ENCODE results near the gene CFL2.
"Not testable (repeated sequence)": the region's sequence is repeated elsewhere in the genome, so short reads cannot be mapped to it uniquely, and the experiment has no call there.

The CFL2 gene

GRCh38 chr14:34711796-34712712, 2.3 kb downstream of the CFL2 start:
- no peak for DNase-seq (ENCODE audit: low read depth in 2 of 2)

- no peak for DNase-seq (ENCODE audit: low read depth in 2 of 2)
Observed at GRCh38 chr14:34711169-34711568, 3.2 kb downstream of the CFL2 start.

DNA sequence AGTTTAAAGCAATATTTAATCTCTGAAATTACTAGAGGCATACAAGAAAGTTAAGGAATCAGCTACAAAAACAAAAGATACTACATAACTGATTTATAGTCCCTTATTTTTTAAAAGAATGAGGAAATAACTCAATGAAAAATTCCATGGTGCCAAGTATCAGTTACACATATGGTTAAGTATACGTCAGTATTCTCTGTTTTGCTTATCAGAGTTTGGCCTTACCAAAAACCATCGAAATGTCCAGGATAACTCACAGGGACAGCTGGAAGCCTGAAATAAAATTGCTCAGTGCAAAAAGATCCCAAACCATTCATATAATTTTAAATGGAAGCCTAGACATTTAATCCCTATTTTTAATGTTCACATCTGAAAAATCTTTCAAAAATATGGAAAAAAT, 3.6 kb downstream of the CFL2 start:
- no peak for DNase-seq (ENCODE audit: low read depth in 2 of 2)

DNA sequence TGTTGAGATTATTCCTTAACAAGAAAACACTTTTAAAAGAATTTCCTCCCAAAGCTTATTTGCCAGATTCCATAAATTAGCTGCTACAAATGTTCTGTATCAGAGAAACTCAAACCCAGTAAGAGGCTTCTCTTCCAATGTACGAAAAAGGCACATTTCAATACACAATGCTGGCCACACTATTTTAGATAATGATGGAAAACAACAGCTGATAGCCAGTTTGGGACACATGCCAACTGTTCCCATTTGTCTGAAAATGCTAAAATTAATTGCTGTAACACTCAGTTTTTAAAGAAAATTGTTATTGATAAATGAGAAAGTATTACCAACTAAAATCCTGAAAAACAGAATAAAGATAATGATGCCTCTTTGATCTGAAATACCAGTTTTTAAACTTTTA, 4.4 kb downstream of the CFL2 start:
- DNase-seq (ENCODE audit: low read depth in 2 of 2) = no peak

DNA sequence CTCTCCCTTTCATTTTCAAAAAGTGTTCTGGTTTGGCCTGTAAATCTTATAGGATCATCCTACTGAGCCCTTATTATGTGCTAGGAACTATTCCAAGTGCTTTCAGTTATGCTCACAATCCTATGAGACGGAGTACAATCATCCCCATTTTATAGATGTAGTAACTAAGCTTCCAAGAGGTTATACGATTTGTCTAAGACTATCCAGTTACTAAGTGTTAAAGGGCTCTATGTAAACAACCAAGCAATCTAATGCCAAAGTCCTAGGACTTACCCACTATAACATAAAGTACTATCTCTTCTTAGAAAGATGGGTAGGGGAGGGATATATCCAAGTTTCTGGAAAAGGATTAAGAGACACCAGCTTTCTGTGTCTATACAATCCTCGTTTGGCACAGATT, 6.7 kb downstream of the CFL2 start:
- DNase-seq (ENCODE audit: low read depth in 2 of 2) = no peak

GRCh38 chr14:34701808-34702207, 12.6 kb downstream of the CFL2 start:
- DNase-seq (ENCODE audit: low read depth in 2 of 2) = no peak

GRCh38 chr14:34700622-34701130, 13.7 kb downstream of the CFL2 start:
- DNase-seq (ENCODE audit: low read depth in 2 of 2) = no peak

- DNase-seq (ENCODE audit: low read depth in 2 of 2) = no peak
Observed at GRCh38 chr14:34699873-34700621, 14.3 kb downstream of the CFL2 start.

DNA sequence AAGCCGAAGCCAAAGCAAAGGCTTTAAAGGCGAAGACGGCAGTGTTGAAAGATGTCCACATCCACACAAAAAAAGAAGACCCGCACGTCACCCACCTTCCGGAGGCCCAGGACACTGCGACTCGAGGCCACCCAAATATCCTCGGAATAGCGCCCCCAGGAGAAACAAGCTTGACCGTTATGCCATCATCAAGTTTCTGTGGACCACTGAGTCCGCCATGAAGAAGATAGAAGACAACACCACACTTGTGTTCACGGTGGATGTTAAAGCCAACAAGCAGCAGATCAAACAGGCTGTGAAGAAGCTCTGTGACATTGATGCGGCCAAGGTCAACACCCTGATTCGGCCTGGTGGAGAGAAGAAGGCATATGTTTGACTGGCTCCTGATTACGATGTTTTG, 20.2 kb downstream of the CFL2 start:
- not testable (repeated sequence) for DNase-seq (ENCODE audit: low read depth in 2 of 2)

- DNase-seq (ENCODE audit: low read depth in 2 of 2) = no peak
Observed at GRCh38 chr14:34693228-34693939, 21.0 kb downstream of the CFL2 start.

GRCh38 chr14:34692898-34693227, 21.5 kb downstream of the CFL2 start:
- DNase-seq (ENCODE audit: low read depth in 2 of 2) = no peak

DNA sequence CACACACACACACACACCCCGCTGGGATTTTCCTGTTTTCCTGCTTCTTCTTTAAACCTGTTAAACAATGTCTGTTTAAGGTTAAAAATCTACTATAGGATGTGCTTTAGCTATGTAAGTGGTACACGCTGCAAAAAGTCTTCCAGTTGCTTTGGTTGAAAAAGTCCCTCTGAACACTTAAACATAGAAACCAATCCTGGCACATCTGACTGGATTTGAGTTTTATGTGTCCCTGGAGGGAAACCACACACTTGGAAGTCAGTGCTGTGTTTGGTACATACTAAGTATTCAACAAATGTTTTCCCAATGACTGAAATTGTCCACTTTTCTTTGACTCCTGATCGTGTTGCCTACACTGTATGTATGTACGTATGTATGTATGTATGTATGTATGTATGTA, 22.0 kb downstream of the CFL2 start:
- DNase-seq (ENCODE audit: low read depth in 2 of 2) = no peak

- no peak for DNase-seq (ENCODE audit: low read depth in 2 of 2)
Observed at GRCh38 chr14:34691206-34691605, 23.2 kb downstream of the CFL2 start.

- no peak for DNase-seq (ENCODE audit: low read depth in 2 of 2)
Observed at GRCh38 chr14:34688470-34689206, 25.8 kb downstream of the CFL2 start.

DNA sequence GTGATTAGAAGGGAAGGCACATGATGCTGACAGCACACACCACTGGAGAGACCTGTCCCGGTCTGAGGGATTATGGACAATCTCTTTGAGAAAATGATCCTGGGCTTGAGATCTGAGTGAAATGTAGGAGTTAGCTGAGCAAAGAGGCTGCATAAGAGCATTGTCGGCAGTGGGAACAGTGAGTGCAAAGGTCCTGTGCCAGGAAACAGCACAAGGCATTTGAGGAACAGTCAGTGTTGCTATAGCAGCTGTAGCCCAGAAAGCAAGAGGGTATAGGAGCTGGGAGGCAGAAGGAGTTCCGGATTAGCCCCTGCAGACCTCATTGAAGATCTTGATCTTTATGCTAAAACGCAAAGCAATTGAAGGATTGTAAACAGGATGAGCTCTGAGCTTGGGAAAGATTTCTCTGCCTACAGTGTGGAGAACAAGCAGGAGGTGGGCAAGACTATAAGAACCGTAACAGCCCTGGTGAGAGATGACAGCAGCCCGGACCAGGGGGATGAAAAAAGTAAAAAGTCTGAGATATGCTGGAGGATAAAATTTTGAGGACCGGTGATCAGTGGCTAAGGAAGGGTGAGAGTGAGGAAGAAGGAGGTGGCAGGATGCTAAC, 28.5 kb downstream of the CFL2 start:
- DNase-seq (ENCODE audit: low read depth in 2 of 2) = no peak

DNA sequence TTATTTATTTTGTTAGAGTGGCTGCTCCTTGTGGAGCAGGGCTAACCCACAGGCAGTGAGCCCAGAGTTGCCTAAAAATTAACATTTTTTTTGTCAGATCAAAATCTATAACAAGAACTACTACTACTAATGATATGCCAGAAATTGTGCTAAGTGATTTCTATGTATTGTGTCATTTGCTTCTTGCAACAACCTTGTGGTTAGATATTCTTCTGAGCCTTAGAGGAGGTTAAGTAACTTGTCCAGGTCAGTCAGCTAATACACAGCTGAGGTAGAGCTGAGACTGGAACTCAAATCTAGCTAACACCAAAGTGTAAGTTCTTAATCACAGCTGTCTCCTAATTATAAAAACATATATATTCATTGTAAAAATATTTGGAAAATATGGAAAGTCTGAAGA, 29.8 kb downstream of the CFL2 start:
- DNase-seq (ENCODE audit: low read depth in 2 of 2) = no peak

- DNase-seq (ENCODE audit: low read depth in 2 of 2) = no peak
Observed at GRCh38 chr14:34682787-34683321, 31.5 kb downstream of the CFL2 start.

DNA sequence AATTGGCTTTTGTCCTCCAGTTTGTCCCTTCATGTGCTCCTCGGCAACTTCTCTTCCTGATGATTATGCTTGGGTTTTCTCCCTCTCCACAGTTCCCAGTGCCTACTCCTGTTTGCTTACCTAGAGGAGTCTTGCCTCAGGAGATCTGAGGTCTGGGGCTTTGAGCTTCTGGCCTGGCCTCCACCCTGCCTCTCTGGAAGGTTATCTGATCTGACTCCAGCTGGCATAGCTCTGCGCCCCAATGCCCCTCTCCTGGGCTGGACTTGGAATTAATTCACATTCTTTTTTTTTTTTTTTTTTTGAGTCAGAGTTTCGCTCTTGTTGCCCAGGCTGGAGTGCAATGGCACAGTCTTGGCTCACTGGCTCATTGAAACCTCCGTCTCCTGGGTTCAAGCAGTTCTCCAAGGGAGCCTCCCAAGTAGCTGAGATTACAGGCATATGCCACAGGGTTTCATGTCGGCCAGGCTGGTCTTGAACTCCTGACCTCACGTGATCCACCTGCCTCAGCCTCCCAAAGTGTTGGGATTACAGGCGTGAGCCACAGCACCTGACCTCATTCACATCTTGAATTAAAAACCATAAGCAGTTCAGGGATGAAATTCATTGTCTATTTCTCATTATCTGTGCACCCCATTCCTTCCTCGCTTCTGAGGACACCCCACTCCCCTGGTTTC, 33.5 kb downstream of the CFL2 start:
- no peak for DNase-seq (ENCODE audit: low read depth in 2 of 2)

DNA sequence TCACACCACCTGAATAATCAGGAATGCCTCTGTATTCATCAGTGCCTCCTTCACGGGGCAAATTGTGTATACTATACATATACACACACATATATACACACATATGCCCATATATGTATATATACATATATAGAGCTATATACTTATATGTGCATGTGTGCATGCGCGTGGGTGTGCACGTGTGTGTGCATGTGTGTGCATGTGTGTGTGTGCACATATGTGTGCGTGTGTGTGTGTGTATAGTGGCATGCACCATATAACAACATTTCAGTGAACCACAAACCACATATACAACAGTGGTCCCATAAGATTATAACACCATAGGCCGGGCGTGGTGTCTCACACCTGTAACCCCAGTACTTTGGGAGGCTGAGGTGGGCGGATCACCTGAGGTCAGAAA, 35.7 kb downstream of the CFL2 start:
- no peak for DNase-seq (ENCODE audit: low read depth in 2 of 2)

DNA sequence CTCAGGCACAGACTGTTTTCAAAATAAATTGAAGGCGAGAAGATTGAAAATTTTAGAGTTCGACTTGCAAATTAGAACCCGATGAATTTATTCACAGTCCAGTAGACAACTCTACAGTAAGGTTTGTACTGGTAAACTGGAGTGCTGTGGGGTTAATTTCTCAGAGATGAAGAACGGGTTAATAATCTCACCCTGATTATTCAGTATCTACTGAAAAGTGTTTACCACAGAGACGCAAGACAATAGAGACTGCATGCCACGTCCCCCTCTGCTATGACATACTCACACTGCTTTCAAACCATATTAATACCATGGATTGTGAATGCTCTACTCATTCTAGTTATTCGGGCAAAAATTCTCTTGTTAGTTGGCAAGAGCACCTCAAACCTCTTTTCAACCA, 36.1 kb downstream of the CFL2 start:
- no peak for DNase-seq (ENCODE audit: low read depth in 2 of 2)
